CD14-positive monocyte (primary cell): ENCODE measurements around the gene EIF4A3. TPM values are rescaled to one million over a fixed set of nuclear protein-coding genes. Genes with fewer than 3 reads are reported as not detected.

Experiments used
- DNase-seq, 3 donors: peaks; one replicate each; pipeline ENCODE4 v3.0.0-alpha.2; 2011 to 2022
- H2AFZ ChIP-seq: 2 replicates; pipeline ENCODE4 v1.6.0; 2012; ENCODE audit warnings: mild to moderate bottlenecking, low read depth, low read length, inconsistent platforms; ENCODE audit not compliant: insufficient read depth, poor library complexity, severe bottlenecking
- H3K27ac ChIP-seq, 2 donors: 1 replicate in 1 of 2; 2 replicates in 1 of 2; pipeline ENCODE4 v1.5.1; 2012 to 2013; ENCODE audit warnings: low read length in 2 of 2, control low read depth in 1 of 2, inconsistent platforms in 1 of 2, low read depth in 1 of 2, mild to moderate bottlenecking in 1 of 2
- H3K27me3 ChIP-seq, 2 donors: one replicate each; pipeline versions ENCODE4 v1.6.0 to v1.6.1; 2011 to 2013; ENCODE audit warnings: low read length in 2 of 2; ENCODE audit not compliant: control insufficient read depth in 2 of 2, insufficient read depth in 2 of 2
- H3K36me3 ChIP-seq, 2 donors: replicated peaks in 1 of 2; 1 replicate in 1 of 2; 2 replicates in 1 of 2; pipeline versions ENCODE4 v1.5.1 to v1.6.1; 2012 to 2013; ENCODE audit warnings: low read length in 2 of 2, control low read depth in 1 of 2, inconsistent platforms in 1 of 2, mild to moderate bottlenecking in 1 of 2; ENCODE audit not compliant: insufficient read depth in 2 of 2, control insufficient read depth in 1 of 2
- H3K4me1 ChIP-seq, 2 donors: 1 replicate in 1 of 2; 2 replicates in 1 of 2; pipeline versions ENCODE4 v1.5.1 to v1.6.1; 2012 to 2013; ENCODE audit warnings: low read length in 2 of 2, control low read depth in 1 of 2, inconsistent platforms in 1 of 2, mild to moderate bottlenecking in 1 of 2, moderate library complexity in 1 of 2; ENCODE audit not compliant: insufficient read depth in 2 of 2, control insufficient read depth in 1 of 2
- H3K4me2 ChIP-seq: replicated peaks from 2 replicates; pipeline ENCODE3; 2012; ENCODE audit warnings: low read length, moderate library complexity, mild to moderate bottlenecking; ENCODE audit not compliant: poor library complexity, severe bottlenecking; ENCODE audit errors: extremely low read depth
- H3K4me3 ChIP-seq, 3 experiments: fragments of 200-600 bp in 1 of 3; sonication (generic) in 1 of 3; replicated peaks in 1 of 3; 1 replicate in 2 of 3; 2 replicates in 1 of 3; pipeline ENCODE4 v1.5.1; 2011 to 2013; ENCODE audit warnings: low read length in 3 of 3, mild to moderate bottlenecking in 3 of 3, control low read depth in 2 of 3, low read depth in 2 of 3, inconsistent platforms in 1 of 3, moderate library complexity in 1 of 3
- H3K79me2 ChIP-seq: 2 replicates; pipeline ENCODE4 v1.6.0; 2012; ENCODE audit warnings: mild to moderate bottlenecking, control low read depth, inconsistent platforms, low read length, moderate library complexity; ENCODE audit not compliant: insufficient read depth
- H3K9ac ChIP-seq: 2 replicates; pipeline ENCODE4 v1.6.0; 2017; ENCODE audit warnings: low read length, mild to moderate bottlenecking; ENCODE audit not compliant: insufficient read depth, poor library complexity, severe bottlenecking
- H3K9me3 ChIP-seq, 2 donors: replicated peaks in 1 of 2; 1 replicate in 1 of 2; 2 replicates in 1 of 2; pipeline versions ENCODE4 v1.5.1 to v1.6.1; 2012 to 2013; ENCODE audit warnings: low read length in 2 of 2, control low read depth in 1 of 2; ENCODE audit not compliant: control insufficient read depth in 1 of 2, insufficient read depth in 1 of 2
- H4K20me1 ChIP-seq: 2 replicates; pipeline ENCODE4 v1.6.0; 2012; ENCODE audit warnings: mild to moderate bottlenecking, low read length, control low read depth, moderate library complexity; ENCODE audit not compliant: insufficient read depth
- H3K27ac Mint-ChIP-seq, 7 donors: one replicate each; pipeline ENCODE4 v1.8.0; 2020; ENCODE audit warnings: mild to moderate bottlenecking in 7 of 7, mixed read lengths in 7 of 7, moderate library complexity in 6 of 7, inconsistent platforms in 2 of 7
- H3K27me3 Mint-ChIP-seq, 3 donors: one replicate each; pipeline ENCODE4 v1.8.0; 2021 to 2022; ENCODE audit warnings: low read depth in 3 of 3, mild to moderate bottlenecking in 3 of 3, mixed read lengths in 3 of 3, moderate library complexity in 3 of 3, inconsistent platforms in 1 of 3
- H3K36me3 Mint-ChIP-seq, 2 donors: one replicate each; pipeline ENCODE4 v1.8.0; 2020; ENCODE audit warnings: mixed read lengths in 2 of 2, inconsistent platforms in 1 of 2, mild to moderate bottlenecking in 1 of 2
- H3K4me1 Mint-ChIP-seq: one replicate; pipeline ENCODE4 v1.8.0; 2020; ENCODE audit warnings: mild to moderate bottlenecking, mixed read lengths
- H3K4me3 Mint-ChIP-seq, 2 donors: one replicate each; pipeline ENCODE4 v1.8.0; 2020; ENCODE audit warnings: mild to moderate bottlenecking in 2 of 2, mixed read lengths in 2 of 2, moderate library complexity in 1 of 2
- H3K9me3 Mint-ChIP-seq, 7 donors: one replicate each; pipeline ENCODE4 v1.8.0; 2020 to 2022; ENCODE audit warnings: mixed read lengths in 7 of 7, mild to moderate bottlenecking in 6 of 7, moderate library complexity in 6 of 7, inconsistent platforms in 2 of 7
- WGBS: methylation state at CpG from one replicate; pipeline ENCODE4 v1.1.5; 2013; ENCODE audit warnings: missing lambda C conversion rate; ENCODE audit not compliant: insufficient coverage; 5-methylcytosine and 5-hydroxymethylcytosine counted together
- intact Hi-C, 2 donors: fragments of 100-400 bp; cut with micrococcal nuclease; formaldehyde crosslinking; loops; one replicate each; pipeline versions ENCODE4 v1.15.0 to v1.15.1; 2023
- polyA plus RNA-seq, 3 donors: library from polyadenylated mRNA; depleted of rRNA in 1 of 3; unstranded in 2 of 3; stranded (reverse) in 1 of 3; fragments of 300-500 nt in 2 of 3; fragments of >200 nt in 1 of 3; fragmentation: Illumina TruSeq in 2 of 3; gene quantifications; 1 replicate in 2 of 3; 2 replicates in 1 of 3; pipeline ENCODE4 v1.2.3, GENCODE V29; 2012 to 2021
- small RNA-seq: library from RNA; depleted of rRNA; stranded (forward); fragments of <200 nt; gene quantifications from one replicate; pipeline ENCODE3, GENCODE V24; 2012; ENCODE audit warnings: low read depth; ENCODE audit not compliant: insufficient read length
- TF ChIP-seq, protein P1 (sequence below): fragments of 200-600 bp; IDR thresholded peaks from one replicate; pipeline ENCODE4 v1.8.0; 2022; ENCODE audit warnings: antibody characterized with exemption, mild to moderate bottlenecking

Gene EIF4A3
- polyA plus RNA-seq, 3 donors: 101 to 180 (median 106) TPM

DNA sequence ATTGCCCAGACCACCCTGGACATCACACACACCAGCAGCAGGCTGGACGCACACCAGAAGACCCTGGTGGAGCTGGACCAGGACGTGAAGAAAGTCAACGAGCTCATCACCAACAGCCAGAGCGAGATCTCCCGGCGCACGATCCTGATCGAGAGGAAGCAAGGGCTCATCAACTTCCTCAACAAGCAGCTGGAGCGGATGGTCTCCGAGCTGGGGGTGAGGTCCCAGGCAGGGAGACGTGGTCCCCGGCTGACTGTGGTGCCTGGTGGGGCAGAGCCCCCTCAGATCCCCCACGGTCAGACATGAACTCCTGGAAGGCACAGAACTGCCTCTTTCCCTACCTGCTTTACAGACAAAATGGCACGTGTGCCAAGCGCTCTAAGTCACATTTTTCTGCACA lies 62.2 kb downstream of the EIF4A3 start:
- Histone ChIP-seq H3K27me3 (no peaks in the 10 kb centered on the region), H3K9me3 (no peaks in the 10 kb centered on the region), H3K9ac (no peak overlapping the region), H3K4me2 (no peak overlapping the region), H3K4me1 (peaks cover 3 to 8% of the 10 kb centered on the region in 2 donors), H3K27ac (no peak overlapping the region), H3K4me3 (no peak overlapping the region), H3K36me3 (no peaks in the 10 kb centered on the region), H3K79me2 (no peaks in the 10 kb centered on the region), H2AFZ (no peak overlapping the region), H4K20me1 (no peaks in the 10 kb centered on the region)
- TF ChIP-seq, protein P1, sequence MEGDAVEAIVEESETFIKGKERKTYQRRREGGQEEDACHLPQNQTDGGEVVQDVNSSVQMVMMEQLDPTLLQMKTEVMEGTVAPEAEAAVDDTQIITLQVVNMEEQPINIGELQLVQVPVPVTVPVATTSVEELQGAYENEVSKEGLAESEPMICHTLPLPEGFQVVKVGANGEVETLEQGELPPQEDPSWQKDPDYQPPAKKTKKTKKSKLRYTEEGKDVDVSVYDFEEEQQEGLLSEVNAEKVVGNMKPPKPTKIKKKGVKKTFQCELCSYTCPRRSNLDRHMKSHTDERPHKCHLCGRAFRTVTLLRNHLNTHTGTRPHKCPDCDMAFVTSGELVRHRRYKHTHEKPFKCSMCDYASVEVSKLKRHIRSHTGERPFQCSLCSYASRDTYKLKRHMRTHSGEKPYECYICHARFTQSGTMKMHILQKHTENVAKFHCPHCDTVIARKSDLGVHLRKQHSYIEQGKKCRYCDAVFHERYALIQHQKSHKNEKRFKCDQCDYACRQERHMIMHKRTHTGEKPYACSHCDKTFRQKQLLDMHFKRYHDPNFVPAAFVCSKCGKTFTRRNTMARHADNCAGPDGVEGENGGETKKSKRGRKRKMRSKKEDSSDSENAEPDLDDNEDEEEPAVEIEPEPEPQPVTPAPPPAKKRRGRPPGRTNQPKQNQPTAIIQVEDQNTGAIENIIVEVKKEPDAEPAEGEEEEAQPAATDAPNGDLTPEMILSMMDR: no peak
- DNase-seq: no peak
- H3K4me3 Mint-ChIP-seq: no peak overlapping the region
- H3K27me3 Mint-ChIP-seq: peaks cover 4 to 23% (median 11%) of the 10 kb centered on the region in 3 donors
- 87% methylated on average over 15 of the region's 15 CpGs for whole genome bisulfite sequencing
- peaks cover 5% of the 10 kb centered on the region for H3K4me1 Mint-ChIP-seq
- peaks cover 0 to 2% (median 0%) of the 10 kb centered on the region in 7 donors for H3K9me3 Mint-ChIP-seq
- intact Hi-C loops: no loop called here
- H3K27ac Mint-ChIP-seq: no peak overlapping the region
- H3K36me3 Mint-ChIP-seq: no peaks in the 10 kb centered on the region

Small RNA genes within 50 kb of the gene (small RNA-seq; reads per million reads assigned to genes)
- gene AC087741.2 (not detected), gene MIR1268B (not detected)

Other genes with a start within 250 kb of the EIF4A3 start
- under 1 TPM; 0.11 to 0.53 (median 0.27) TPM for gene TBC1D16, start 111.3 kb downstream of the EIF4A3 start, polyA plus RNA-seq
- under 1 TPM in 2 of 3 donors, not detected in 1; 0.21 to 0.27 TPM for gene CCDC40, start 110.5 kb downstream of the EIF4A3 start, polyA plus RNA-seq
- gene GAA, start 45.5 kb downstream of the EIF4A3 start, polyA plus RNA-seq: 100 to 1,000 TPM; 116 to 140 (median 120) TPM
- under 1 TPM; 0.11 to 0.27 (median 0.16) TPM for gene CARD14, start 22.9 kb upstream of the EIF4A3 start, polyA plus RNA-seq
- 100 to 1,000 TPM in 1 of 3 donors, 10 to 100 TPM in 2; 21.1 to 193 (median 31.3) TPM for gene SGSH, start 73.2 kb upstream of the EIF4A3 start, polyA plus RNA-seq
- gene SLC26A11, start 73.3 kb upstream of the EIF4A3 start, polyA plus RNA-seq: 10 to 100 TPM in 1 of 3 donors, 1 to 10 TPM in 2; 1.8 to 29.7 (median 2.6) TPM
- gene RNF213, start 113.7 kb upstream of the EIF4A3 start, polyA plus RNA-seq: 100 to 1,000 TPM in 1 of 3 donors, 10 to 100 TPM in 2; 10.3 to 196 (median 18.1) TPM